Activated CD4-positive, CD25-positive, alpha-beta regulatory T cell treated with anti-CD3 and anti-CD28 coated beads, Interleukin-2, amount 50 U/mL, for 72 hours (primary cell): ENCODE measurements around the gene P2RX6.

Source experiments
- DNase-seq: peaks from one replicate; pipeline ENCODE4 v3.0.0; 2021

The P2RX6 gene

GRCh38 chr22:21015466-21016006, 571 bp downstream of the P2RX6 start:
- no peak for DNase-seq

GRCh38 chr22:21016644-21017420, 1.9 kb downstream of the P2RX6 start:
- no peak for DNase-seq

GRCh38 chr22:21018314-21018713, 3.3 kb downstream of the P2RX6 start:
- no peak for DNase-seq

- DNase-seq: no peak
Observed at GRCh38 chr22:21020802-21021429, 6.0 kb downstream of the P2RX6 start.

- no peak for DNase-seq
Observed at GRCh38 chr22:21022507-21022906, 7.5 kb downstream of the P2RX6 start.

GRCh38 chr22:21022955-21023614, 8.1 kb downstream of the P2RX6 start:
- DNase-seq: no peak

- DNase-seq: no peak
Observed at GRCh38 chr22:21025266-21025665, 10.3 kb downstream of the P2RX6 start.

- no peak for DNase-seq
Observed at GRCh38 chr22:21025763-21026755, 11.1 kb downstream of the P2RX6 start.

GRCh38 chr22:21026783-21027692, 12.1 kb downstream of the P2RX6 start:
- DNase-seq: no peak

GRCh38 chr22:21028277-21029251, 13.6 kb downstream of the P2RX6 start:
- DNase-seq: no peak

- no peak for DNase-seq
Observed at GRCh38 chr22:21029486-21030025, 14.6 kb downstream of the P2RX6 start.

GRCh38 chr22:21030032-21030431, 15.1 kb downstream of the P2RX6 start:
- no peak for DNase-seq

GRCh38 chr22:21030621-21031544, 15.9 kb downstream of the P2RX6 start:
- no peak for DNase-seq

GRCh38 chr22:21031545-21032036, 16.6 kb downstream of the P2RX6 start:
- no peak for DNase-seq

- DNase-seq: no peak
Observed at GRCh38 chr22:21032037-21032867, 17.3 kb downstream of the P2RX6 start, which contains the start of gene SLC7A4. TSS of gene SLC7A4 (minus strand) at chr22:21032561. CDS start at chr22:21031812, 749 bp downstream.

GRCh38 chr22:21032868-21033688, 18.1 kb downstream of the P2RX6 start:
- DNase-seq: no peak
